GM21737 (cell line): ENCODE measurements around the gene EVI5.
"Not testable (repeated sequence)": the region's sequence is repeated elsewhere in the genome, so short reads cannot be mapped to it uniquely, and the experiment has no call there.

Experiments used
- ATAC-seq: cut with Tn5 transposase; IDR thresholded peaks from one replicate; pipeline ENCODE4 v1.9.1; 2021; ENCODE audit warnings: mild to moderate bottlenecking, moderate library complexity; ENCODE audit not compliant: unreplicated experiment

Gene EVI5

GRCh38 chr1:92583821-92584760 is 200.8 kb downstream of the EVI5 start:
- ATAC-seq = peak; percentile 85

GRCh38 chr1:92577261-92577895 is 207.5 kb downstream of the EVI5 start:
- no peak for ATAC-seq

GRCh38 chr1:92575123-92575522 is 209.8 kb downstream of the EVI5 start:
- no peak for ATAC-seq

- no peak for ATAC-seq
Observed at GRCh38 chr1:92572520-92572919, 212.4 kb downstream of the EVI5 start.

GRCh38 chr1:92571578-92571977 is 213.3 kb downstream of the EVI5 start:
- no peak for ATAC-seq

- ATAC-seq = no peak
Observed at GRCh38 chr1:92567211-92567868, 217.6 kb downstream of the EVI5 start.

- peak; percentile 85 for ATAC-seq
Observed at GRCh38 chr1:92563457-92564216, 221.3 kb downstream of the EVI5 start.

- no peak for ATAC-seq
Observed at GRCh38 chr1:92556350-92556749, 228.6 kb downstream of the EVI5 start.

GRCh38 chr1:92554216-92554615 is 230.7 kb downstream of the EVI5 start:
- no peak for ATAC-seq

GRCh38 chr1:92551916-92552315 is 233.0 kb downstream of the EVI5 start:
- ATAC-seq = no peak

- ATAC-seq = no peak
Observed at GRCh38 chr1:92544756-92545165, 240.1 kb downstream of the EVI5 start.

GRCh38 chr1:92543131-92544055 is 241.5 kb downstream of the EVI5 start:
- ATAC-seq = no peak

- peak; percentile 63 for ATAC-seq
Observed at GRCh38 chr1:92538413-92539061, 246.4 kb downstream of the EVI5 start.

GRCh38 chr1:92538048-92538412 is 246.9 kb downstream of the EVI5 start:
- ATAC-seq = peak; percentile 83

GRCh38 chr1:92536980-92537884 is 247.7 kb downstream of the EVI5 start:
- ATAC-seq = peak; percentile 53

GRCh38 chr1:92536211-92536979 is 248.5 kb downstream of the EVI5 start:
- no peak for ATAC-seq

GRCh38 chr1:92532371-92532770 is 252.5 kb downstream of the EVI5 start:
- not testable (repeated sequence) for ATAC-seq

GRCh38 chr1:92531939-92532338 is 253.0 kb downstream of the EVI5 start:
- not testable (repeated sequence) for ATAC-seq
